Rectal smooth muscle tissue (tissue), 1 donor: ENCODE measurements around the gene CHPF.

Source experiments
- H3K27ac ChIP-seq: one replicate; pipeline ENCODE4 v1.7.0; 2013; ENCODE audit warnings: low read depth, low read length, inconsistent platforms
- H3K27me3 ChIP-seq: one replicate; pipeline ENCODE4 v1.7.0; 2013; ENCODE audit warnings: low read length; ENCODE audit not compliant: control insufficient read depth, insufficient read depth
- H3K36me3 ChIP-seq: one replicate; pipeline ENCODE4 v1.7.0; 2013; ENCODE audit warnings: low read length; ENCODE audit not compliant: control insufficient read depth, insufficient read depth
- H3K4me1 ChIP-seq: one replicate; pipeline ENCODE4 v1.7.0; 2013; ENCODE audit warnings: low read length; ENCODE audit not compliant: control insufficient read depth, insufficient read depth
- H3K4me3 ChIP-seq: one replicate; pipeline ENCODE4 v1.7.0; 2013; ENCODE audit warnings: low read length
- H3K9ac ChIP-seq: one replicate; pipeline ENCODE4 v1.7.0; 2013; ENCODE audit warnings: low read length

Gene CHPF

DNA sequence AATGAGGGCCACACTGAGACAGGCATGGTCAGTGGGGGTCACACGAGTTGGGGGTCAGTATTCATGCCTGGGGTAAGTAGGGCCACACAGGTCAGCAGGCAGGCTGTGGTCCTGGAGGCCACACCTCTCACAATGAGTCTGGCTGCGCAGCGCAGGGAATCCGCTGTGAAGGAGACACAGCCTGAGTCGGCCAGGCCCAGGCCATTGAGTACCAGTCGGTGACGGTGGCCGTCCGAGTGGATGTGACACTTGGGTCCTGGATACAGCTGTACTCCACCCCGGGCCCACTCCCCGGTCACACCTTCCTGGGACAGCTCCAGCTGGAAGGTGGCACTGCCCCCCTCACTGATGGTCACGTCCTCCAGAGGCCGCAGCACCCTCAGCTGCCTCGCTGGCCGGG lies 10.7 kb upstream of the CHPF start:
- H3K27me3 ChIP-seq, result peaks cover 3% of the 10 kb centered on the region
- H3K36me3 ChIP-seq, result no peaks in the 10 kb centered on the region
- H3K4me1 ChIP-seq, result peaks cover 6% of the 10 kb centered on the region
- H3K4me3 ChIP-seq, result no peak overlapping the region
- no peak overlapping the region for H3K27ac ChIP-seq
- no peak overlapping the region for H3K9ac ChIP-seq

DNA sequence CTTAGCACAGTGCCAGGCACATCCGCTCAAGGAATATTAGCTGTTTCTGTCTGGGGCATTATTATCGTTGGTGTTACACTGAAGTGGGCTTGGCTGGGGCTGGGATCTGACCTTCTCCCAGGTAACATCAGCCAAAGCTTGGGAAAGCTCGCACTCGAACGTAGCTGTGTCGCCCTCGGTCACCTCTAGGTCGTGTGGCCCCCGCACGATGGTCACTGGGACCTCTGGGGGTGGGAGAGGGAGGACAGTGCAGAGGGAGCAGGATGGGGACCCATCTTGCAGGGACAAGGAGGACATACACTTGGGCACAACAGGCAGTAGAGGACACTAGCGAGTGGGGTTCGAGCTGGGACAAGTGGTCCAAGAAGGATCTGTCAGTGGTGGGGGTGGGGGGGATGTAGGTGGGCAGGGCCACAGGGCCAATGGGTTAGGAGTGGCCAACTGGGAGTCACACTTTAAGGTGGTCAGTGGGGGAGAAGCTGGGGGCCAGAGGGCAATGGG lies 9.9 kb upstream of the CHPF start:
- H3K4me1 ChIP-seq, result peaks cover 6% of the 10 kb centered on the region
- no peak overlapping the region for H3K4me3 ChIP-seq
- no peaks in the 10 kb centered on the region for H3K36me3 ChIP-seq
- H3K9ac ChIP-seq, result no peak overlapping the region
- H3K27me3 ChIP-seq, result peaks cover 3% of the 10 kb centered on the region
- H3K27ac ChIP-seq, result no peak overlapping the region

DNA sequence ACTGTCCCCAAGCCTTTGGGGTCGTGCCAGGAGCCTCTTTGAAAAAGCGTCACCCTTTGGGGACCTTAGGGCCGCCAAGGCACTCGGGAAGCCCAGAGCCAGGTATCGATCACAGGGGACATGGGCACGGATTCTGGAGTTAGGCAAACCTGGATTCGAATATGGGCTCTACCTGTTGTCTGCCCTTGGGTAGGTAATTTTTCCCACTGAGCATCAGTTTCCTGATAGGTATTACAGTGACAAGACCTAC lies 9.5 kb upstream of the CHPF start:
- peaks cover 6% of the 10 kb centered on the region for H3K4me1 ChIP-seq
- H3K4me3 ChIP-seq, result peak overlapping the region; percentile 64
- H3K27me3 ChIP-seq, result peaks cover 3% of the 10 kb centered on the region
- H3K9ac ChIP-seq, result no peak overlapping the region
- no peaks in the 10 kb centered on the region for H3K36me3 ChIP-seq
- H3K27ac ChIP-seq, result no peak overlapping the region

DNA sequence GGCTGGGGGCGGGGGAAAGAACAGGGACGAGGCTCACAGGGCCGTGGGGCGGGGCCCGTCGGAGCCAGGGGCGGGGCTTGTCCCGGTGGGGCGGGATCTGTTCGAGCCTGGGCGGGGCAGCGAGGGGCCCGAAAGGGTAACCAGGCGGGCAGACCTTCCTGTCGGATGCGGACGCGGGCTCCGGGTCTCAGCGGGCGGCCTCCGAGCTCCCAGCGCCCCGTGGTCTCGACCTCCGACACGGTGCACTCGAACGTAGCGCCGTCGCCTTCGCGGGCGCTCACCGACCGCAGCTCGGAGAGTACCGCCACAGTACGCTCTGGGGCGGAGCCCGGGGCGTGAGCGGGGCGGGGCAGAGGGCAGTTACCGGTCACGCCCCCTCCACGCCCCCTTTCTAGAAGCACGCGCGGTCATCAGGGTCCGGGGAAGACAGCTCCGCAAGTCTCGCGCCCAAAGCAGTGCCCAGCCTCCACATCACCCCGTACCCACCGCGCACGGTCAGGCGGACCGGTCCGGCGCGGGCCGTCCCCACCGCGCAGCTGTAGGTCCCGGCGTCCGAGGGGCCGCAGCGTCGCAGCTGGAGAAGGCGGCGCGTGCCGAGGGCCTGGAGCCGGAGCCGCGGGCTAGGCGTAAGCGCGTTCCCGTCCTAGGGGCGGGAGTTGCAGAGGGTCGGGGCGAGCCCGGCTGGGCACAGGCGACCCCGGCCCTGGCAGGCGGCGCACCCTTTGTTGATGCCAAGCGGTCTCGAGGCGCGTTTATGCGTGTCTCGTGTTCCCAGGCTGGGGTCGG lies 9.0 kb upstream of the CHPF start:
- Histone ChIP-seq H3K4me1 (peaks cover 6% of the 10 kb centered on the region), H3K4me3 (peak overlapping the region; percentile 64), H3K9ac (no peak overlapping the region), H3K27ac (no peak overlapping the region), H3K27me3 (peaks cover 3% of the 10 kb centered on the region), H3K36me3 (no peaks in the 10 kb centered on the region)

DNA sequence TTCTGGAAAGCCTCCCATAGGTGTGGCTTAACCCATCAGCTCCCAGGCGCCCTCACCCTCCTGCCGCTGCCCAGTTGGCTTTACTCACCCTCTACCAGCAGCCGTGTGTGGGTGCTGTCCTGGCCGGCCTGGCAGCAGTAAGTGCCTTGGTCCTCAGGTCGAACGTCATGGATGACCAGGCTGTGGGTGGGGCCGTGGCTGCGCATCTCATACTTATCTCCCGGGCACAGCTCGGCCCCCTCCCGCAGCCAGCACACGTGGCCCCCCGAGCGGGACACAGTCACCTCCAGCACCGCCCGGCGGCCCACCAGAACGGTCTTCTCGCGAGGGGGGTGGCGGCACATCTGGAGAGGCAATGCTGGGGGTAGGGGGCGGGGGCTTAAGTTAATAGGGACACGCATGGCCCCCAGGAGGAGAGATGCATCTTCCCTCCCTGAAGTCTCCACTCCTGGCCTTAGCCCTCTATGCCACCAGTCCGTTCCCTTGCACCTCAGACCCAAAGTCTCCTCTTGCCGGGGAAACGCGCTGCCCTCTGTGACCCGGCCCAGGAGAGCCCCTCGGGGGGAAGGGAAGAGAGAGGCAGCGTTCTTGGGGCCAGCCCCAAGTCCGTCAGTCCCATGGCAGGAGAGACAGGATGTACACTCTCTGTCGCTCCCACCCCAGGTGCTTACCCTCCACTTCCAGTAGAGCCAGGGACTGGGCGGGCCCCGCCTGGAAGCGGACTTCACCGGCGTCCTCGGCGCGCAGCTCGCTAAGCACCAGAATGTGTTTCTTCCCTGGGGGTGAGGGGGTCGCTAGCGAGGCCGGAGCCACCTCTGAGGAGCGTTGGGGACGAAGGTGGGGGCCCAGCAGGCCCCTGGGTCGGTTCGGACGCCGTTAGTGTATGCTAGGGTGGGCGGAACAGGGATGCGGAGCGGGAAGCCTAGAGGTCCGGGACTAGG lies 8.1 kb upstream of the CHPF start:
- no peak overlapping the region for H3K9ac ChIP-seq
- H3K4me3 ChIP-seq, result peak overlapping the region; percentile 64
- no peak overlapping the region for H3K27ac ChIP-seq
- H3K27me3 ChIP-seq, result peaks cover 3% of the 10 kb centered on the region
- peaks cover 6% of the 10 kb centered on the region for H3K4me1 ChIP-seq
- no peaks in the 10 kb centered on the region for H3K36me3 ChIP-seq

DNA sequence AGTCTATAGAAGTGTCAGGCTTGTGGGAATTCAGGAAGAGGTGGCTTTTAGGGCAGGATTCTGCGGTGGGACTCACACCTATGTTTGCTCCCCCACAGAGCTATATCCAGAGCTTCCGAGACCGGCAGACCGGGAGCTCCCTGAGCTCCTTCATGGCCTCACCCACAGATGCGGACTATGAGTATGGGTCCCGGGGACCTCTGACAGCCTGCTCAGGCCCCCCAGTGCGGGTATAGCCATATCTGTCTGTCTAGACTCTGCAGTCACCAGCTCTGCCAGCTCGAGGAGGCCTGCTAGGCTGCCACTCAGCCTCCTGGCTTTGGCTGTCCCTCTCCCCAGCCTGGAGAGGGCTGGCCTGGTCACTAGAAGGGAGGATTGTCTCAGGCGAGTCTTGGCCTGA lies 6.0 kb upstream of the CHPF start:
- H3K27me3 ChIP-seq, result peaks cover 3% of the 10 kb centered on the region
- H3K4me3 ChIP-seq, result no peak overlapping the region
- peaks cover 6% of the 10 kb centered on the region for H3K4me1 ChIP-seq
- no peak overlapping the region for H3K27ac ChIP-seq
- no peak overlapping the region for H3K9ac ChIP-seq
- no peaks in the 10 kb centered on the region for H3K36me3 ChIP-seq

DNA sequence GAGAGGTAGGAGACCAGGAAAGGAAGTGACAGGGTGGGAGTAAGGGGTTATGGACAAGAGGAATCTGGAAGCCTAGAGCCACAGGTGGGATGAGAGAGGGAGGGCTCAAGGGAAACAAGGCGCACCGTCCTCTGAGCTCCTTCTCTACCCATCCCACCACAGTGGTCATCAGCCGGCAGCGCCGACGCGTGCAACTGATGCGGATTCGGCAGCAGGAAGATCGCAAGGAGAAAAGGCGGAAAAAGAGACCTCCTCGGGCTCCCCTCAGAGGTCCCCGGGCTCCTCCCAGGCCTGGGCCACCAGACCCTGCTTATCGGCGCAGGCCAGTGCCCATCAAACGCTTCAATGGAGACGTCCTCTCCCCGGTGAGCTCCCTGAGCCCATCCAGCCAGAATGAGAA lies 5.4 kb upstream of the CHPF start:
- Histone ChIP-seq H3K27ac (no peak overlapping the region), H3K36me3 (no peaks in the 10 kb centered on the region), H3K9ac (no peak overlapping the region), H3K27me3 (peaks cover 3% of the 10 kb centered on the region), H3K4me3 (no peak overlapping the region), H3K4me1 (peaks cover 6% of the 10 kb centered on the region)

DNA sequence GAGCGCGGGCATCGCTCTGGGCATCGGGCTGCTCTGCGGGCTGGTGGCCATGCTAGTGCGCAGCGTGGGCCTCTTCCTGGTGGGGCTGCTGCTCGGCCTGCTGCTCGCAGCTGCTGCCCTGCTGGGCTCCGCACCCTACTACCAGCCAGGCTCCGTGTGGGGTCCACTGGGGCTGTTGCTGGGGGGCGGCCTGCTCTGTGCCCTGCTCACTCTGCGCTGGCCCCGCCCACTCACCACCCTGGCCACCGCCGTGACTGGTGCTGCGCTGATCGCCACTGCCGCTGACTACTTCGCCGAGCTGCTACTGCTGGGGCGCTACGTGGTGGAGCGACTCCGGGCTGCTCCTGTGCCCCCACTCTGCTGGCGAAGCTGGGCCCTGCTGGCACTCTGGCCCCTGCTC lies 4.0 kb upstream of the CHPF start:
- Histone ChIP-seq H3K27me3 (peaks cover 3% of the 10 kb centered on the region), H3K36me3 (no peaks in the 10 kb centered on the region), H3K27ac (no peak overlapping the region), H3K9ac (no peak overlapping the region), H3K4me3 (no peak overlapping the region), H3K4me1 (peaks cover 4% of the 10 kb centered on the region)

DNA sequence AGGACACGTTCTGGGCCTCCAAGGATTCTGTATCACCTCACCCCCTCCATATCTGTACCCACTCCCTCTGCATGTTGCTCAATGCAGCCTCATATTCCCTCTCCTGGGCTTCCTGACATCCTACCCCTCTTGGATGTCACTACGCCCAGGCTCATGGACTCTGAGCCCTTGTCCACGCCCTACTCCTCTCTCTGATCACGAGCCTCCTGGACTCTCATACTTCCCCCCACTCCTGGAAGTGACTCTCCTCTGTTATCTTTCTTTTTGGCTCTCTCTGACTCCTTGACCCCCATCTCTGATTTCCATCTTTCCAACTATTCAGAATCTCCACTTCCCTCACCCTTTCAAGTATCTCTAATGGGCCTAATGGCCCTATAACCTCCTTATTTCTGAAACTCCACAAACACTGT lies 2.3 kb upstream of the CHPF start:
- Histone ChIP-seq H3K4me3 (no peak overlapping the region), H3K9ac (no peak overlapping the region), H3K4me1 (peaks cover 4% of the 10 kb centered on the region), H3K27me3 (peaks cover 3% of the 10 kb centered on the region), H3K36me3 (no peaks in the 10 kb centered on the region), H3K27ac (no peak overlapping the region)

DNA sequence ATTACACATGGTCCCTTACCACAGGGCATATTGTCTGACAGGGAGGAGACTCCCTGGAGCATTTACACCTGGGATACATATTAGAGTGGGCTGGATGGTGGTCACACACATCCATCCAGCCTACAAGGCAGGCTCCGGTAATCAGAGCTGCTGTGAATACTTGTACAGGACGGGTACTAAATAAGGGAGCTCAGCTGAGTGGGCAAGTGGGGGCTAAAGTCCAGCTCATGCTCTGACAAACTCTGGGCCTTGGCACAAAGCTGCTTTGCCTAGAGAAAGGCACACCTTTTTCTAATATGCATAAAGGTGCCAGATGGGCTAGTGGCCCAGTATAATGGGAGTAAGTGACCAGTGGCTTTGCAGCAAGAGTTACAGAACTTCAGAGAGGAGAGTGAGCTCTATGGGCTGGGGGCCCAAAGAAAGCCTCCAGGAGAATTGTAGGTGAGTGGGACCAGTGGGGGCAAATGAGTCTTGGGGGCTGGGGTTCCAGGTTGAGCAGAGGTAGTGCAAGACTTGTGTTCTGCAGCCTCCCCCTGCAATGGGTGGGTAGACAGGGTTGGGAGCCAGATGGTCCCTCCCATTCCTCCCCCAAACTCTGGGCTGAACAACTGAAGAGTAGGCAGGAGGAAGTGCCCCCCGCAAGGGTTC lies 1.8 kb upstream of the CHPF start:
- no peaks in the 10 kb centered on the region for H3K27me3 ChIP-seq
- peaks cover 4% of the 10 kb centered on the region for H3K4me1 ChIP-seq
- no peak overlapping the region for H3K4me3 ChIP-seq
- no peak overlapping the region for H3K9ac ChIP-seq
- H3K36me3 ChIP-seq, result no peaks in the 10 kb centered on the region
- no peak overlapping the region for H3K27ac ChIP-seq

DNA sequence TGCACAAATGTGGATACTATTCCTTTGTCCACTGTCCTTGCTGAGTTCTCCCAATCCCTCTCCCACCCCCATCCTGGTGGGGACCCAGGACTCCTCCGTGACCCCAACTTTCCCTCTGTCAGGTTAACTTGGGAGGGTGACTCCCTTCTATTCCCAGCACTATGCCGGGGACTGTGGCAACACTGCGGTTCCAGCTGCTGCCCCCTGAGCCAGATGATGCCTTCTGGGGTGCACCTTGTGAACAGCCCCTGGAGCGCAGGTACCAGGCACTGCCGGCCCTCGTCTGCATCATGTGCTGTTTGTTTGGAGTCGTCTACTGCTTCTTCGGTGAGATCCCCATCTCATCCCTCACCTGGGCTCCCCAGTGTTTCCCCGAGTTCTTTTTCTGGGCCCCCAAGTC lies 958 bp upstream of the CHPF start:
- Histone ChIP-seq H3K4me3 (peak overlapping the region; percentile 66), H3K27me3 (no peaks in the 10 kb centered on the region), H3K36me3 (no peaks in the 10 kb centered on the region), H3K4me1 (peaks cover 4% of the 10 kb centered on the region), H3K9ac (no peak overlapping the region), H3K27ac (no peak overlapping the region)

DNA sequence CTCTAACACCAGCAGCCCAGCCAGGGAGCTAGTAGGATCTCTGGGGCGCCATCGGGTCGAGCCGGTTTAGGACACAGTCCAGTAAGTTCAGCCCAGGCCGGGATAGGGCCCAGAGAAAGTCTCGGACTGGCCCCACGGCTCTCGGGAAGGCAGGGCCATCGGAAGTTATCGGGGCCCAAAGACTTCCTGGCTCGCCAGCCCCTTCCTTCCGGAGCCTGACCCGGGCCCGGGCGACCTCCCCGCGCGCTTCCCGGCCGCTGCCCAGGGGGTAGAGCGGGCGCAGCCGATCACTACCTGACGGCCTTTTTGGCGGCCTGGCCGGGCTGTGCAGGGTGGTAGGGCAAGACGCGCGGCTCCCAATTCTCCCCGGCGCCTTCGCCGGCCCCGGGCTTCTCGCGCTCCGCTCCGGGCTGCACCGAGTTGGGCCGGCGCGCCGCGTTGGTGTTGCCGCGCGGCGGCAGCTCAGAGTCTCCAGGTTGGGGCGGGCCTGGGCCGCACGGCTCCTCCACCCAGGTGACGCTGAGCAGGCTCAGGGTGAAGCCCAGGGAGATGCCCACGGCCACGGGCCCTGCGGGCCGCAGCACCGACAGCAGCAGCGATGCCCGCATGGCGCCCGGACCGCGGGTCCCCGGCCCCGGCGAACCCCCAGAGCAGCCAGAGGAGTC lies 546 bp downstream of the CHPF start:
- H3K36me3 ChIP-seq, result peaks cover 3% of the 10 kb centered on the region
- H3K27me3 ChIP-seq, result no peaks in the 10 kb centered on the region
- H3K9ac ChIP-seq, result no peak overlapping the region

More for the DNA sequence above, 546 bp downstream of the CHPF start:
- Histone ChIP-seq H3K27ac (peak overlapping the region; percentile 79), H3K4me3 (peak overlapping the region; percentile 66), H3K4me1 (peaks cover 4% of the 10 kb centered on the region)
